ENCODE results near the gene B3GAT3.

- TF ChIP-seq POLR2A (IDR thresholded peaks at IDR 0.05) (no peak), EP300 (IDR thresholded peaks at IDR 0.05) (no peak), POLR2AphosphoS5 (IDR thresholded peaks at IDR 0.05) (no peak), CTCF (IDR thresholded peaks at IDR 0.05) (no peak)
Observed at GRCh38 chr11:62608776-62609175, 13.0 kb downstream of the B3GAT3 start.
